Suprapubic skin (tissue), 3 donors: ENCODE data around the gene MCRIP2.

Experiments used
- EP300 ChIP-seq: sonication (generic); formaldehyde crosslinking; IDR thresholded peaks from one replicate; pipeline ENCODE4 v1.6.1; 2017; ENCODE audit warnings: antibody characterized with exemption
- TF ChIP-seq, protein P1 (sequence below), 2 donors: fragments of 200-600 bp in 1 of 2; fragments of 450-650 bp in 1 of 2; sonication (generic) in 1 of 2; IDR thresholded peaks; one replicate each; pipeline ENCODE4 v1.5.1; 2016 to 2019; ENCODE audit warnings: antibody characterized with exemption in 2 of 2, mild to moderate bottlenecking in 1 of 2, moderate library complexity in 1 of 2

DNA sequence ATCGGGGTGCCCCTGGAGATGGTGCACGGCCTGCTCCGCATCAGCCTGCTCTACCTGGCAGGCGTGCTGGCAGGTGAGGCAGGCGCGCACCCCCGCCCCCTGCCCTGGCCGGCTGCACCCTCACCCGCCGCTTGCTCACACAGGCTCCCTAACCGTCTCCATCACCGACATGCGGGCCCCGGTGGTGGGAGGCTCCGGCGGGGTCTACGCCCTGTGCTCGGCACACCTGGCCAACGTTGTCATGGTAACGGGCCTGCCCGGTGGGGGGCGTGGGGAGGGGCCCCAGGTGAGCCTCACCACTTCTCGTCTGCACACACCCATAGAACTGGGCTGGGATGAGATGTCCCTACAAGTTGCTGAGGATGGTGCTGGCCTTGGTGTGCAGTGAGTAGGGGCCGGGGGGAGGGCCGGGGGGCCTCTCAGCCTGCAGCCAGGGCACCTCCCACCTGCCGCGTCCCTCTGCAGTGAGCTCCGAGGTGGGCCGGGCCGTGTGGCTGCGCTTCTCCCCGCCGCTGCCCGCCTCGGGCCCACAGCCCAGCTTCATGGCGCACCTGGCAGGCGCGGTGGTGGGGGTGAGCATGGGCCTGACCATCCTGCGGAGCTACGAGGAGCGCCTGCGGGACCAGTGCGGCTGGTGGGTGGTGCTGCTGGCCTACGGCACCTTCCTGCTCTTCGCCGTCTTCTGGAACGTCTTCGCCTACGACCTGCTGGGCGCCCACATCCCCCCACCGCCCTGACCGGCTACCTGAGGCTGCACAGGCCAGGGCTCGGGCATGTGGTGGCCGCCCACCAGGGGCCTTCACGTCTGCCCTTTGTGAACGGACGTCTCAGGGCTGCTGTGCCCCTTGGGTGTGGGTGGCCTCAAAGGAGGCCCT lies 35.9 kb downstream of the MCRIP2 start:
- TF ChIP-seq, protein P1, sequence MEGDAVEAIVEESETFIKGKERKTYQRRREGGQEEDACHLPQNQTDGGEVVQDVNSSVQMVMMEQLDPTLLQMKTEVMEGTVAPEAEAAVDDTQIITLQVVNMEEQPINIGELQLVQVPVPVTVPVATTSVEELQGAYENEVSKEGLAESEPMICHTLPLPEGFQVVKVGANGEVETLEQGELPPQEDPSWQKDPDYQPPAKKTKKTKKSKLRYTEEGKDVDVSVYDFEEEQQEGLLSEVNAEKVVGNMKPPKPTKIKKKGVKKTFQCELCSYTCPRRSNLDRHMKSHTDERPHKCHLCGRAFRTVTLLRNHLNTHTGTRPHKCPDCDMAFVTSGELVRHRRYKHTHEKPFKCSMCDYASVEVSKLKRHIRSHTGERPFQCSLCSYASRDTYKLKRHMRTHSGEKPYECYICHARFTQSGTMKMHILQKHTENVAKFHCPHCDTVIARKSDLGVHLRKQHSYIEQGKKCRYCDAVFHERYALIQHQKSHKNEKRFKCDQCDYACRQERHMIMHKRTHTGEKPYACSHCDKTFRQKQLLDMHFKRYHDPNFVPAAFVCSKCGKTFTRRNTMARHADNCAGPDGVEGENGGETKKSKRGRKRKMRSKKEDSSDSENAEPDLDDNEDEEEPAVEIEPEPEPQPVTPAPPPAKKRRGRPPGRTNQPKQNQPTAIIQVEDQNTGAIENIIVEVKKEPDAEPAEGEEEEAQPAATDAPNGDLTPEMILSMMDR (IDR thresholded peaks at IDR 0.05), result no peak
- TF ChIP-seq EP300, result no peak
